B cell (primary cell): ENCODE measurements around the gene TMOD4. TPM values are rescaled to one million over a fixed set of nuclear protein-coding genes. Genes with fewer than 3 reads are reported as not detected.
A peak's percentile ranks its signal among the peaks of the same experiment; 100 is the strongest.

ENCODE experiments used
- ATAC-seq: fragments of 200-7000 bp; cut with Tn5 transposase; one replicate; pipeline ENCODE4 v1.10.0; 2021; ENCODE audit warnings: low read depth, mild to moderate bottlenecking, moderate number of reproducible peaks, moderate library complexity
- CTCF ChIA-PET: fragments of 350-600 bp; sonication (Branson Sonifier 250); formaldehyde crosslinking; loops from one replicate; lab custom pipeline; 2021; ENCODE audit warnings: antibody characterized with exemption, inconsistent platforms; lab: Charles Lee
- POLR2A ChIA-PET: fragments of 350-600 bp; sonication (Branson Sonifier 250); formaldehyde crosslinking; loops from one replicate; lab custom pipeline; 2021; ENCODE audit warnings: antibody characterized with exemption; lab: Charles Lee
- DNase-seq: peaks from one replicate; pipeline ENCODE4 v3.0.0; 2013
- H2AFZ ChIP-seq: 2 replicates; pipeline ENCODE4 v1.6.1; 2012; ENCODE audit warnings: mild to moderate bottlenecking, low read depth, low read length; ENCODE audit not compliant: insufficient read depth, poor library complexity, severe bottlenecking
- H3K27ac ChIP-seq, 2 donors: 1 replicate in 1 of 2; 2 replicates in 1 of 2; pipeline ENCODE4 v1.5.1; 2012 to 2013; ENCODE audit warnings: low read length in 2 of 2, mild to moderate bottlenecking in 2 of 2, moderate library complexity in 1 of 2
- H3K27me3 ChIP-seq, 4 experiments: fragments of 200-600 bp in 1 of 4; sonication (generic) in 1 of 4; replicated peaks in 1 of 4; 1 replicate in 2 of 4; 2 replicates in 2 of 4; pipeline versions ENCODE4 v1.6.1 to v1.7.0; 2013 to 2016; ENCODE audit warnings: low read length in 3 of 4, mild to moderate bottlenecking in 2 of 4, mixed read lengths in 1 of 4, moderate library complexity in 1 of 4; ENCODE audit not compliant: insufficient read depth in 4 of 4, control insufficient read depth in 3 of 4; ENCODE audit errors: control extremely low read depth in 1 of 4
- H3K36me3 ChIP-seq, 2 experiments: replicated peaks in 1 of 2; 1 replicate in 1 of 2; 2 replicates in 1 of 2; pipeline versions ENCODE4 v1.6.1 to v1.7.1; 2013; ENCODE audit warnings: low read length in 1 of 2; ENCODE audit not compliant: insufficient read depth in 2 of 2, control insufficient read depth in 1 of 2; ENCODE audit errors: control extremely low read depth in 1 of 2, extremely low read depth in 1 of 2
- H3K4me1 ChIP-seq, 2 donors: fragments of 200-600 bp in 1 of 2; sonication (generic) in 1 of 2; 1 replicate in 1 of 2; 2 replicates in 1 of 2; pipeline versions ENCODE4 v1.5.1 to v1.6.1; 2013 to 2017; ENCODE audit warnings: low read length in 2 of 2; ENCODE audit not compliant: control insufficient read depth in 2 of 2, insufficient read depth in 2 of 2
- H3K4me2 ChIP-seq: replicated peaks from 2 replicates; pipeline ENCODE3; 2012; ENCODE audit warnings: mild to moderate bottlenecking, low read depth, low read length; ENCODE audit not compliant: poor library complexity, severe bottlenecking
- H3K4me3 ChIP-seq, 5 experiments: fragments of 200-600 bp in 1 of 5; sonication (generic) in 1 of 5; 1 replicate in 3 of 5; 2 replicates in 2 of 5; pipeline versions ENCODE4 v1.5.1 to v1.7.0; 2011 to 2016; ENCODE audit warnings: low read length in 4 of 5, mild to moderate bottlenecking in 4 of 5, low read depth in 2 of 5, control low read depth in 1 of 5, moderate library complexity in 1 of 5; ENCODE audit not compliant: insufficient read depth in 1 of 5; ENCODE audit errors: control extremely low read depth in 1 of 5, extremely low read depth in 1 of 5
- H3K79me2 ChIP-seq: fragments of 200-600 bp; sonication (generic); one replicate; pipeline ENCODE4 v1.6.0; 2016; ENCODE audit warnings: low read length; ENCODE audit not compliant: control insufficient read depth, insufficient read depth
- H3K9ac ChIP-seq: fragments of 200-600 bp; sonication (generic); 2 replicates; pipeline ENCODE4 v1.6.1; 2017; ENCODE audit warnings: mild to moderate bottlenecking, low read length, moderate library complexity
- H3K9me3 ChIP-seq, 3 donors: one replicate each; pipeline versions ENCODE4 v1.6.1 to v1.7.1; 2013; ENCODE audit warnings: low read length in 2 of 3; ENCODE audit not compliant: control insufficient read depth in 2 of 3, insufficient read depth in 1 of 3; ENCODE audit errors: control extremely low read depth in 1 of 3
- H4K20me1 ChIP-seq: 2 replicates; pipeline ENCODE4 v1.6.0; 2012; ENCODE audit warnings: mild to moderate bottlenecking, low read length; ENCODE audit not compliant: insufficient read depth, control insufficient read depth, poor library complexity, severe bottlenecking
- H3K27ac Mint-ChIP-seq: one replicate; pipeline ENCODE4 v1.8.0; 2021; ENCODE audit warnings: mixed read lengths
- H3K27me3 Mint-ChIP-seq: one replicate; pipeline ENCODE4 v1.8.0; 2021; ENCODE audit warnings: mixed read lengths
- H3K4me1 Mint-ChIP-seq: one replicate; pipeline ENCODE4 v1.8.0; 2021; ENCODE audit warnings: mixed read lengths
- H3K4me3 Mint-ChIP-seq: one replicate; pipeline ENCODE4 v1.8.0; 2021; ENCODE audit warnings: mixed read lengths
- H3K9me3 Mint-ChIP-seq: one replicate; pipeline ENCODE4 v1.8.0; 2022; ENCODE audit warnings: mixed read lengths; ENCODE audit not compliant: insufficient read depth
- CTCF ChIP-seq: fragments of 200-600 bp; IDR thresholded peaks from one replicate; pipeline ENCODE4 v1.8.0; 2022; ENCODE audit warnings: antibody characterized with exemption, mild to moderate bottlenecking
- EZH2 ChIP-seq: IDR thresholded peaks from 2 replicates; pipeline ENCODE4 v1.6.1; 2012; ENCODE audit warnings: borderline replicate concordance, low read depth, mild to moderate bottlenecking, moderate library complexity, low read length; ENCODE audit not compliant: insufficient read depth, poor library complexity, severe bottlenecking
- WGBS: methylation state at CpG from one replicate; pipeline ENCODE4 v1.1.5; 2013; ENCODE audit warnings: missing lambda C conversion rate; ENCODE audit not compliant: insufficient coverage; 5-methylcytosine and 5-hydroxymethylcytosine counted together
- intact Hi-C: fragments of 100-400 bp; cut with micrococcal nuclease; formaldehyde crosslinking; loops from one replicate; pipeline ENCODE4 v1.10.0; 2022
- polyA plus RNA-seq: library from polyadenylated mRNA; depleted of rRNA; stranded (reverse); fragments of >200 nt; gene quantifications from 2 replicates; pipeline ENCODE4 v1.2.3, GENCODE V29; 2012
- total RNA-seq, 2 donors: library from RNA; stranded (reverse); fragments of 120-200 nt in 1 of 2; gene quantifications; 1 replicate in 1 of 2; 2 replicates in 1 of 2; pipeline versions ENCODE4 v1.2.3 to v1.2.4, GENCODE V29; 2013 to 2022

The TMOD4 gene
- total and polyA plus RNA-seq, 2 donors (not counting 1 experiment from before 2014, with no cell fraction given), result 1.7 to 3.5 TPM

GRCh38 chr1:151165281-151165737 is 10.5 kb downstream of the TMOD4 start:
- Histone ChIP-seq H3K9me3 (no peaks in the 10 kb centered on the region), H3K36me3 (peaks cover 3 to 33% of the 10 kb centered on the region in 2 experiments), H3K79me2 (peaks cover 22% of the 10 kb centered on the region), H4K20me1 (peaks cover 4% of the 10 kb centered on the region), H3K27me3 (no peaks in the 10 kb centered on the region), H2AFZ (peak overlapping the region; percentile 68), H3K4me1 (peaks cover 16 to 22% of the 10 kb centered on the region in 2 donors), H3K4me3 (peak overlapping the region; percentile 81 to 99 (median 92)), H3K9ac (peak overlapping the region; percentile 82), H3K4me2 (peak overlapping the region; percentile 91), H3K27ac (peak overlapping the region in 1 of 2 donors; percentile 34)
- Mint-ChIP-seq H3K27ac (peak overlapping the region; percentile 96), H3K27me3 (no peaks in the 10 kb centered on the region), H3K4me1 (peaks cover 37% of the 10 kb centered on the region), H3K4me3 (peak overlapping the region; percentile 92), H3K9me3 (no peaks in the 10 kb centered on the region)
- intact Hi-C loops, result loop anchor here (1.0 to 10.0 kb wide), 9 partner anchors 9 to 681 kb away; partner anchors contain the start of genes CTSS, PIP5K1A, PRUNE1 and PSMD4
- WGBS, result 37% methylated on average over 12 of the region's 15 CpGs
- TF ChIP-seq EZH2 (no peak), CTCF (no peak)
- ChIA-PET CTCF (interaction anchor here (1.0 to 2.6 kb wide), 3 partner anchors 8 to 94 kb away, joined by 3 to 6 read pairs (median 4); partner anchors contain the start of genes GABPB2 and TNFAIP8L2), POLR2A (interaction anchor here (0.6 to 1.6 kb wide), 3 partner anchors 25 to 185 kb away, joined by 3 to 8 read pairs (median 4); partner anchors contain the start of genes PI4KB and VPS72)
- DNase-seq, result peak; percentile 33
- no peak for ATAC-seq

DNA sequence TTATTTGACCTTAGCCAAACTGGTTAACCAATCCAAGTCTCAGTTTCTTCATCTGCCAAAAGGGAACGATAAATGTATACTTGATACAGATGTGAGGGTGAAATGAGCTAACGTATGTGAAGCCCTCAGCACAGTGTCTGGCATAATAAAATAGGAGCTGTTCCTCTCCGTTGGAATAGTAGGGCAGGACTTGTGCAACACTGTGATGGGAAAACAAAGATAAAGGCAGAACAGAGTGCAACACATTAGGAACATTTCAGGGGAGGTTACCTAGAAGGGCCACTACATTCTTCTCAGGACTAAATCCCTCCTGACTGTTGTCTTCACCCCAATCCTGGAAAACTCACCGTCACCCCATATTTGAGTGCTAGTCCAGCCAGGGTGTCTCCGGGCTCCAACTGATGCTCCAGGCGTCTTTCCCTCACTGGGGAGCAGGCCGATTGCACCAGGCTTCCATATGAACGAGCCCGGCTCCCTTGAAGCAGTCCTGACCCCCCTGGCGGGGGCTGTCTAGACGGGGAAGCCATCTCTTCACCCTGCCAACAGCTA is 11.0 kb downstream of the TMOD4 start:
- Histone ChIP-seq H3K9me3 (no peaks in the 10 kb centered on the region), H2AFZ (no peak overlapping the region), H3K79me2 (peaks cover 24% of the 10 kb centered on the region), H3K27ac (no peak overlapping the region), H3K9ac (peak overlapping the region; percentile 82), H3K4me2 (peak overlapping the region; percentile 91), H3K36me3 (peaks cover 3 to 31% of the 10 kb centered on the region in 2 experiments), H3K4me3 (peak overlapping the region in 3 of 5 experiments; percentile 81 to 99 (median 90)), H4K20me1 (peaks cover 4% of the 10 kb centered on the region), H3K27me3 (no peaks in the 10 kb centered on the region), H3K4me1 (peaks cover 17 to 23% of the 10 kb centered on the region in 2 donors)
- no peak for TF ChIP-seq EZH2
- TF ChIP-seq CTCF, result no peak
- no peak for DNase-seq
- whole genome bisulfite sequencing, result 85% methylated on average over 8 of the region's 11 CpGs
- Mint-ChIP-seq H3K27me3 (no peaks in the 10 kb centered on the region), H3K4me1 (peaks cover 39% of the 10 kb centered on the region), H3K27ac (peak overlapping the region; percentile 10), H3K4me3 (peak overlapping the region; percentile 92), H3K9me3 (no peaks in the 10 kb centered on the region)
- ATAC-seq, result no peak
- CTCF ChIA-PET, result interaction anchor here (1.0 to 2.6 kb wide), 3 partner anchors 8 to 94 kb away, joined by 3 to 6 read pairs (median 4); partner anchors contain the start of genes GABPB2 and TNFAIP8L2
- POLR2A ChIA-PET, result interaction anchor here (0.7 kb wide), 1 partner anchor 163 kb away, joined by 3 read pairs; the partner anchor contains the start of gene PI4KB
- intact Hi-C loops, result loop anchor here (1.0 to 10.0 kb wide), 9 partner anchors 9 to 680 kb away; partner anchors contain the start of genes CTSS, PIP5K1A, PRUNE1 and PSMD4
